ENCODE measurements around the gene NDUFS1. TPM values are rescaled to one million over a fixed set of nuclear protein-coding genes. Genes with fewer than 3 reads are reported as not detected.

The NDUFS1 gene
- total and polyA plus RNA-seq, 2 of the 8 experiments (the other 6 are each of a cell fraction or from before 2014, with no cell fraction given): 42.1 to 97.0 TPM

DNA sequence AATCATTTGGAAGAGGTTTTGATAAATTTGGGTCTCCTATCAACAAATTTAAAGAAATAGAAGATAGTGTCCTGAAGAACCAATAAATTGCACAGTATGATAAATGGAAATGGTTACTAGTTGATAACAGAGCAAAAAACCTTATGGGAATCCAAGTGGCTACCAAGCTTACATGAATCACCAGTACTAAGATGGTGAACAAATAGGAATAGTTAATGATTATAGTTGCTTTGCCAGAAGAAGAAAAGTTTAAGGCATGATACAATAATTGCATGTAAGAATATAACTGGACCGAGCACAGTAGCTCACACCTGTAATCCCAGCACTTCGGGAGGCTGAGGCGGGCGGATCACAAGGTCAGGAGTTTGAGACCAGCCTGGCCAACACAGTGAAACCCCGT lies 53.7 kb downstream of the NDUFS1 start (continued):
- TF ChIP-seq, protein P1, sequence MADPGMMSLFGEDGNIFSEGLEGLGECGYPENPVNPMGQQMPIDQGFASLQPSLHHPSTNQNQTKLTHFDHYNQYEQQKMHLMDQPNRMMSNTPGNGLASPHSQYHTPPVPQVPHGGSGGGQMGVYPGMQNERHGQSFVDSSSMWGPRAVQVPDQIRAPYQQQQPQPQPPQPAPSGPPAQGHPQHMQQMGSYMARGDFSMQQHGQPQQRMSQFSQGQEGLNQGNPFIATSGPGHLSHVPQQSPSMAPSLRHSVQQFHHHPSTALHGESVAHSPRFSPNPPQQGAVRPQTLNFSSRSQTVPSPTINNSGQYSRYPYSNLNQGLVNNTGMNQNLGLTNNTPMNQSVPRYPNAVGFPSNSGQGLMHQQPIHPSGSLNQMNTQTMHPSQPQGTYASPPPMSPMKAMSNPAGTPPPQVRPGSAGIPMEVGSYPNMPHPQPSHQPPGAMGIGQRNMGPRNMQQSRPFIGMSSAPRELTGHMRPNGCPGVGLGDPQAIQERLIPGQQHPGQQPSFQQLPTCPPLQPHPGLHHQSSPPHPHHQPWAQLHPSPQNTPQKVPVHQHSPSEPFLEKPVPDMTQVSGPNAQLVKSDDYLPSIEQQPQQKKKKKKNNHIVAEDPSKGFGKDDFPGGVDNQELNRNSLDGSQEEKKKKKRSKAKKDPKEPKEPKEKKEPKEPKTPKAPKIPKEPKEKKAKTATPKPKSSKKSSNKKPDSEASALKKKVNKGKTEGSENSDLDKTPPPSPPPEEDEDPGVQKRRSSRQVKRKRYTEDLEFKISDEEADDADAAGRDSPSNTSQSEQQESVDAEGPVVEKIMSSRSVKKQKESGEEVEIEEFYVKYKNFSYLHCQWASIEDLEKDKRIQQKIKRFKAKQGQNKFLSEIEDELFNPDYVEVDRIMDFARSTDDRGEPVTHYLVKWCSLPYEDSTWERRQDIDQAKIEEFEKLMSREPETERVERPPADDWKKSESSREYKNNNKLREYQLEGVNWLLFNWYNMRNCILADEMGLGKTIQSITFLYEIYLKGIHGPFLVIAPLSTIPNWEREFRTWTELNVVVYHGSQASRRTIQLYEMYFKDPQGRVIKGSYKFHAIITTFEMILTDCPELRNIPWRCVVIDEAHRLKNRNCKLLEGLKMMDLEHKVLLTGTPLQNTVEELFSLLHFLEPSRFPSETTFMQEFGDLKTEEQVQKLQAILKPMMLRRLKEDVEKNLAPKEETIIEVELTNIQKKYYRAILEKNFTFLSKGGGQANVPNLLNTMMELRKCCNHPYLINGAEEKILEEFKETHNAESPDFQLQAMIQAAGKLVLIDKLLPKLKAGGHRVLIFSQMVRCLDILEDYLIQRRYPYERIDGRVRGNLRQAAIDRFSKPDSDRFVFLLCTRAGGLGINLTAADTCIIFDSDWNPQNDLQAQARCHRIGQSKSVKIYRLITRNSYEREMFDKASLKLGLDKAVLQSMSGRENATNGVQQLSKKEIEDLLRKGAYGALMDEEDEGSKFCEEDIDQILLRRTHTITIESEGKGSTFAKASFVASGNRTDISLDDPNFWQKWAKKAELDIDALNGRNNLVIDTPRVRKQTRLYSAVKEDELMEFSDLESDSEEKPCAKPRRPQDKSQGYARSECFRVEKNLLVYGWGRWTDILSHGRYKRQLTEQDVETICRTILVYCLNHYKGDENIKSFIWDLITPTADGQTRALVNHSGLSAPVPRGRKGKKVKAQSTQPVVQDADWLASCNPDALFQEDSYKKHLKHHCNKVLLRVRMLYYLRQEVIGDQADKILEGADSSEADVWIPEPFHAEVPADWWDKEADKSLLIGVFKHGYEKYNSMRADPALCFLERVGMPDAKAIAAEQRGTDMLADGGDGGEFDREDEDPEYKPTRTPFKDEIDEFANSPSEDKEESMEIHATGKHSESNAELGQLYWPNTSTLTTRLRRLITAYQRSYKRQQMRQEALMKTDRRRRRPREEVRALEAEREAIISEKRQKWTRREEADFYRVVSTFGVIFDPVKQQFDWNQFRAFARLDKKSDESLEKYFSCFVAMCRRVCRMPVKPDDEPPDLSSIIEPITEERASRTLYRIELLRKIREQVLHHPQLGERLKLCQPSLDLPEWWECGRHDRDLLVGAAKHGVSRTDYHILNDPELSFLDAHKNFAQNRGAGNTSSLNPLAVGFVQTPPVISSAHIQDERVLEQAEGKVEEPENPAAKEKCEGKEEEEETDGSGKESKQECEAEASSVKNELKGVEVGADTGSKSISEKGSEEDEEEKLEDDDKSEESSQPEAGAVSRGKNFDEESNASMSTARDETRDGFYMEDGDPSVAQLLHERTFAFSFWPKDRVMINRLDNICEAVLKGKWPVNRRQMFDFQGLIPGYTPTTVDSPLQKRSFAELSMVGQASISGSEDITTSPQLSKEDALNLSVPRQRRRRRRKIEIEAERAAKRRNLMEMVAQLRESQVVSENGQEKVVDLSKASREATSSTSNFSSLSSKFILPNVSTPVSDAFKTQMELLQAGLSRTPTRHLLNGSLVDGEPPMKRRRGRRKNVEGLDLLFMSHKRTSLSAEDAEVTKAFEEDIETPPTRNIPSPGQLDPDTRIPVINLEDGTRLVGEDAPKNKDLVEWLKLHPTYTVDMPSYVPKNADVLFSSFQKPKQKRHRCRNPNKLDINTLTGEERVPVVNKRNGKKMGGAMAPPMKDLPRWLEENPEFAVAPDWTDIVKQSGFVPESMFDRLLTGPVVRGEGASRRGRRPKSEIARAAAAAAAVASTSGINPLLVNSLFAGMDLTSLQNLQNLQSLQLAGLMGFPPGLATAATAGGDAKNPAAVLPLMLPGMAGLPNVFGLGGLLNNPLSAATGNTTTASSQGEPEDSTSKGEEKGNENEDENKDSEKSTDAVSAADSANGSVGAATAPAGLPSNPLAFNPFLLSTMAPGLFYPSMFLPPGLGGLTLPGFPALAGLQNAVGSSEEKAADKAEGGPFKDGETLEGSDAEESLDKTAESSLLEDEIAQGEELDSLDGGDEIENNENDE (IDR thresholded peaks at IDR 0.05; ENCODE audit: insufficient replicate concordance, low read length): no peak
- no peak for TF ChIP-seq CHD2 (IDR thresholded peaks at IDR 0.05; ENCODE audit: low read length)
- no peak for TF ChIP-seq RAD21 (IDR thresholded peaks at IDR 0.05 in 1 of 2, conservative IDR thresholded peaks at IDR 0.05 in 1 of 2; ENCODE audit: low read depth in 2 of 2, low read length in 2 of 2)
- no peak for TF ChIP-seq BCL11A (IDR thresholded peaks at IDR 0.05; ENCODE audit: low read depth in 2 of 2, low read length in 2 of 2)
- no peak for TF ChIP-seq SIN3A (conservative IDR thresholded peaks at IDR 0.05 in 1 of 2, IDR thresholded peaks at IDR 0.05 in 1 of 2; ENCODE audit: low read depth in 1 of 2, low read length in 2 of 2)
- no peak for TF ChIP-seq KDM5A (IDR thresholded peaks at IDR 0.05; ENCODE audit: low read length)
- no peak for TF ChIP-seq CTBP2 (IDR thresholded peaks at IDR 0.05; ENCODE audit: borderline replicate concordance, insufficient read depth, insufficient read length, low read length)
- no peak for TF ChIP-seq KDM1A (IDR thresholded peaks at IDR 0.05; ENCODE audit: borderline replicate concordance, low read length)
- no peak for TF ChIP-seq CHD1 (IDR thresholded peaks at IDR 0.05; ENCODE audit: low read depth, low read length)
- no peak for TF ChIP-seq SUZ12 (IDR thresholded peaks at IDR 0.05; ENCODE audit: low read length)
- no peak for TF ChIP-seq TCF12 (IDR thresholded peaks at IDR 0.05; ENCODE audit: low read depth, low read length)

Data from H1 (cell line).